Gastrocnemius medialis (tissue), 4 donors: ENCODE data around the gene POLD1. TPM values are rescaled to one million over a fixed set of nuclear protein-coding genes. Genes with fewer than 3 reads are reported as not detected.

Experiments used
- ATAC-seq, 2 donors: fragments of 150-250 bp; one replicate each; pipeline ENCODE4 v1.9.1; 2016
- DNase-seq, 2 donors: peaks; one replicate each; pipeline ENCODE4 v3.0.0-alpha.2; 2019
- H3K27ac ChIP-seq, 4 donors: fragments of 200-600 bp; sonication (generic); 1 replicate in 1 of 4; 2 replicates in 3 of 4; pipeline ENCODE4 v1.5.1; 2016 to 2018; ENCODE audit warnings: mild to moderate bottlenecking in 2 of 4, moderate library complexity in 1 of 4
- H3K27me3 ChIP-seq, 3 donors: fragments of 200-600 bp; sonication (generic) in 2 of 3; 1 replicate in 1 of 3; 2 replicates in 2 of 3; pipeline versions ENCODE4 v1.5.1 to v1.6.0; 2016 to 2019; ENCODE audit warnings: mild to moderate bottlenecking in 1 of 3, moderate library complexity in 1 of 3
- H3K36me3 ChIP-seq, 2 donors: fragments of 200-600 bp; sonication (generic) in 1 of 2; one replicate each; pipeline ENCODE4 v1.5.1; 2017 to 2018
- H3K4me1 ChIP-seq, 2 donors: fragments of 200-600 bp; sonication (generic) in 1 of 2; one replicate each; pipeline ENCODE4 v1.5.1; 2016 to 2017; ENCODE audit warnings: mild to moderate bottlenecking in 2 of 2
- H3K4me3 ChIP-seq, 4 donors: fragments of 200-600 bp; sonication (generic) in 3 of 4; 1 replicate in 1 of 4; 2 replicates in 3 of 4; pipeline ENCODE4 v1.5.1; 2016 to 2019; ENCODE audit warnings: mild to moderate bottlenecking in 2 of 4
- H3K9me3 ChIP-seq, 3 donors: fragments of 200-600 bp; sonication (generic) in 2 of 3; 1 replicate in 1 of 3; 2 replicates in 2 of 3; pipeline ENCODE4 v1.5.1; 2016 to 2019
- CTCF ChIP-seq, 5 experiments: fragments of 450-650 bp in 3 of 5; fragments of 200-600 bp in 2 of 5; sonication (generic) in 2 of 5; IDR thresholded peaks in 4 of 5; conservative IDR thresholded peaks in 1 of 5; 1 replicate in 4 of 5; 2 replicates in 1 of 5; pipeline ENCODE4 v1.5.1; 2016 to 2019; ENCODE audit warnings: antibody characterized with exemption in 5 of 5, mild to moderate bottlenecking in 3 of 5, moderate library complexity in 3 of 5
- POLR2A ChIP-seq, 2 donors: fragments of 450-650 bp; IDR thresholded peaks; one replicate each; pipeline ENCODE4 v1.6.1; 2017; ENCODE audit warnings: antibody characterized with exemption in 2 of 2, mild to moderate bottlenecking in 2 of 2, moderate library complexity in 2 of 2
- in situ Hi-C, 4 donors: fragments of 200-750 bp; cut with MboI; loops; one replicate each; pipeline versions ENCODE4 v1.15.0 to v1.8.0; 2017; ENCODE audit warnings: low sequenced_read_pairs in 4 of 4
- intact Hi-C: fragments of 100-400 bp; cut with DNase I; formaldehyde crosslinking; loops from one replicate; pipeline ENCODE4 v1.15.1; 2023; ENCODE audit warnings: low total_unique reads
- total RNA-seq, 4 donors: library from RNA; depleted of rRNA; stranded (reverse); fragments of >200 nt; gene quantifications; one replicate each; pipeline versions ENCODE4 v1.1.0 to v1.2.3, GENCODE V29; 2016

The POLD1 gene
- total RNA-seq, 4 donors from 2014 or later = 4.0 to 18.3 (median 6.0) TPM

GRCh38 chr19:50392759-50393158 is 8.6 kb downstream of the POLD1 start:
- no peaks in the 10 kb centered on the region for H3K36me3 ChIP-seq
- ATAC-seq = no peak
- no peak overlapping the region for H3K4me3 ChIP-seq
- DNase-seq = no peak
- no peak for TF ChIP-seq POLR2A (IDR thresholded peaks at IDR 0.05)
- no peak for TF ChIP-seq CTCF (IDR thresholded peaks at IDR 0.05 in 4 of 5, conservative IDR thresholded peaks at IDR 0.05 in 1 of 5)
- intact Hi-C loops = no loop called here
- no peaks in the 10 kb centered on the region for H3K9me3 ChIP-seq
- no peaks in the 10 kb centered on the region for H3K27me3 ChIP-seq
- H3K27ac ChIP-seq = no peak overlapping the region
- H3K4me1 ChIP-seq = no peaks in the 10 kb centered on the region
- in situ Hi-C loops = no loop called here

GRCh38 chr19:50393589-50393988 is 9.4 kb downstream of the POLD1 start:
- in situ Hi-C loops = no loop called here
- Histone ChIP-seq H3K27ac (no peak overlapping the region), H3K4me3 (no peak overlapping the region), H3K27me3 (no peaks in the 10 kb centered on the region), H3K4me1 (no peaks in the 10 kb centered on the region), H3K36me3 (no peaks in the 10 kb centered on the region), H3K9me3 (no peaks in the 10 kb centered on the region)
- intact Hi-C loops = no loop called here
- DNase-seq (no peak), ATAC-seq (no peak)
- TF ChIP-seq CTCF (IDR thresholded peaks at IDR 0.05 in 4 of 5, conservative IDR thresholded peaks at IDR 0.05 in 1 of 5) (no peak), POLR2A (IDR thresholded peaks at IDR 0.05) (no peak)

GRCh38 chr19:50394017-50394416 is 9.9 kb downstream of the POLD1 start:
- H3K4me1 ChIP-seq = no peaks in the 10 kb centered on the region
- no peaks in the 10 kb centered on the region for H3K27me3 ChIP-seq
- intact Hi-C loops (no loop called here), in situ Hi-C loops (no loop called here)
- no peak overlapping the region for H3K27ac ChIP-seq
- no peak for DNase-seq
- H3K9me3 ChIP-seq = no peaks in the 10 kb centered on the region
- no peak for TF ChIP-seq CTCF (IDR thresholded peaks at IDR 0.05 in 4 of 5, conservative IDR thresholded peaks at IDR 0.05 in 1 of 5)
- no peaks in the 10 kb centered on the region for H3K36me3 ChIP-seq
- ATAC-seq = peak in 1 of 2 donors; percentile 30
- no peak overlapping the region for H3K4me3 ChIP-seq

GRCh38 chr19:50398675-50399367 is 14.7 kb downstream of the POLD1 start:
- H3K27ac ChIP-seq = no peak overlapping the region
- ATAC-seq (no peak), DNase-seq (no peak)
- no peaks in the 10 kb centered on the region for H3K27me3 ChIP-seq
- H3K36me3 ChIP-seq = peaks cover 0 to 8% of the 10 kb centered on the region in 2 donors
- TF ChIP-seq POLR2A (IDR thresholded peaks at IDR 0.05) (no peak), CTCF (IDR thresholded peaks at IDR 0.05 in 4 of 5, conservative IDR thresholded peaks at IDR 0.05 in 1 of 5) (no peak)
- in situ Hi-C loops (no loop called here), intact Hi-C loops (no loop called here)
- H3K4me1 ChIP-seq = no peaks in the 10 kb centered on the region
- no peak overlapping the region for H3K4me3 ChIP-seq
- no peaks in the 10 kb centered on the region for H3K9me3 ChIP-seq

- intact Hi-C loops = no loop called here
- ATAC-seq (no peak), DNase-seq (no peak)
- H3K36me3 ChIP-seq = peaks cover 0 to 8% of the 10 kb centered on the region in 2 donors
- H3K9me3 ChIP-seq = no peaks in the 10 kb centered on the region
- H3K4me3 ChIP-seq = no peak overlapping the region
- in situ Hi-C loops = no loop called here
- no peaks in the 10 kb centered on the region for H3K27me3 ChIP-seq
- H3K4me1 ChIP-seq = no peaks in the 10 kb centered on the region
- no peak overlapping the region for H3K27ac ChIP-seq
- TF ChIP-seq POLR2A (IDR thresholded peaks at IDR 0.05) = no peak
- no peak for TF ChIP-seq CTCF (IDR thresholded peaks at IDR 0.05 in 4 of 5, conservative IDR thresholded peaks at IDR 0.05 in 1 of 5)
These were observed 15.2 kb downstream of the POLD1 start for GRCh38 chr19:50399368-50399745.
